Suprapubic skin (tissue), 4 donors: ENCODE results near the gene FKBP15. TPM values are rescaled to one million over a fixed set of nuclear protein-coding genes. Genes with fewer than 3 reads are reported as not detected.
A peak's percentile ranks its signal among the peaks of the same experiment; 100 is the strongest.

Source experiments
- DNase-seq, 2 donors: peaks; one replicate each; pipeline ENCODE4 v3.0.0-alpha.2; 2019; ENCODE audit warnings: low spot score in 2 of 2
- H3K27ac ChIP-seq: fragments of 200-600 bp; sonication (generic); one replicate; pipeline ENCODE4 v1.5.1; 2019
- H3K27me3 ChIP-seq: fragments of 200-600 bp; sonication (generic); one replicate; pipeline ENCODE4 v1.5.1; 2019
- H3K36me3 ChIP-seq: fragments of 200-600 bp; sonication (generic); one replicate; pipeline ENCODE4 v1.5.1; 2019
- H3K4me1 ChIP-seq: fragments of 200-600 bp; sonication (generic); one replicate; pipeline ENCODE4 v1.5.1; 2019
- H3K4me3 ChIP-seq: fragments of 200-600 bp; sonication (generic); one replicate; pipeline ENCODE4 v1.5.1; 2019; ENCODE audit warnings: mild to moderate bottlenecking
- H3K9me3 ChIP-seq: fragments of 200-600 bp; sonication (generic); one replicate; pipeline ENCODE4 v1.5.1; 2019
- CTCF ChIP-seq, 2 donors: fragments of 200-600 bp in 1 of 2; fragments of 450-650 bp in 1 of 2; sonication (generic) in 1 of 2; IDR thresholded peaks; one replicate each; pipeline ENCODE4 v1.5.1; 2016 to 2019; ENCODE audit warnings: antibody characterized with exemption in 2 of 2, mild to moderate bottlenecking in 1 of 2, moderate library complexity in 1 of 2
- EP300 ChIP-seq: sonication (generic); formaldehyde crosslinking; IDR thresholded peaks from one replicate; pipeline ENCODE4 v1.6.1; 2017; ENCODE audit warnings: antibody characterized with exemption
- POLR2A ChIP-seq, 2 donors: fragments of 450-650 bp; IDR thresholded peaks; one replicate each; pipeline ENCODE4 v1.6.1; 2017; ENCODE audit warnings: antibody characterized with exemption in 2 of 2, mild to moderate bottlenecking in 2 of 2, moderate library complexity in 2 of 2
- POLR2AphosphoS5 ChIP-seq, 3 donors: sonication (generic); formaldehyde crosslinking; IDR thresholded peaks; one replicate each; pipeline ENCODE4 v1.6.1; 2017; ENCODE audit warnings: antibody characterized with exemption in 3 of 3
- WGBS: methylation state at CpG from one replicate; pipeline ENCODE4 v1.1.5; 2018; 5-methylcytosine and 5-hydroxymethylcytosine counted together
- total RNA-seq, 4 donors: library from RNA; depleted of rRNA; stranded (reverse); fragments of >200 nt; gene quantifications; one replicate each; pipeline ENCODE4 v1.1.0, GENCODE V29; 2016

Gene FKBP15
- total RNA-seq, 4 donors from 2014 or later = 26.2 to 45.7 (median 30.5) TPM

- Histone ChIP-seq H3K4me1 (peaks cover 35% of the 10 kb centered on the region), H3K9me3 (no peaks in the 10 kb centered on the region), H3K27me3 (no peaks in the 10 kb centered on the region), H3K27ac (no peak overlapping the region), H3K4me3 (no peak overlapping the region), H3K36me3 (peaks cover 55% of the 10 kb centered on the region)
- TF ChIP-seq POLR2AphosphoS5 (IDR thresholded peaks at IDR 0.05) (no peak), EP300 (no peak), CTCF (IDR thresholded peaks at IDR 0.05) (no peak), POLR2A (IDR thresholded peaks at IDR 0.05) (no peak)
- 86% methylated on average over 5 of the region's 5 CpGs for WGBS
- DNase-seq = no peak
Measured at GRCh38 chr9:113158446-113158845, 62.6 kb downstream of the FKBP15 start.

DNA sequence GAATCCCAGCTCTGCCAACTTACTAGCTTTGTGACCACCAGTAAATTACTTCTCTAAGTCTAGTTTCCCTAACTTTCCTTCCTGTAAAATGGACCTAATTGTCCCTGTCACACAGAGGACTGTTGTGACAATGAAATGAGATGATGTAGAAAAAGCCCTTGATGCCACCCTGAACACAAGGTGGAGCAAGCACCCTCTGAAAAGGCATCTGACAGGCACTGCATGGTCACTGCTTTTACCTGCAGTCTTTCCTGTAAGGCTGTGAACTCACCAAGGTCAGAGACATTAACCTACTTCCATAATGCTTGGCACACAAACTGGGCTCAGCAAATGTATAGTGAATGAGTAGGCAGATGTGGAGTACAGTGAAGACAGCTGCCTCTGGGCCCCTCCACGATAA lies 64.2 kb downstream of the FKBP15 start:
- TF ChIP-seq POLR2A (IDR thresholded peaks at IDR 0.05) (no peak), POLR2AphosphoS5 (IDR thresholded peaks at IDR 0.05) (no peak), CTCF (IDR thresholded peaks at IDR 0.05) (no peak), EP300 (no peak)
- no peak for DNase-seq
- Histone ChIP-seq H3K4me3 (no peak overlapping the region), H3K27me3 (no peaks in the 10 kb centered on the region), H3K4me1 (peaks cover 50% of the 10 kb centered on the region), H3K9me3 (no peaks in the 10 kb centered on the region), H3K36me3 (peaks cover 39% of the 10 kb centered on the region), H3K27ac (no peak overlapping the region)
- 70% methylated on average over 1 of the region's 1 CpG for WGBS

DNA sequence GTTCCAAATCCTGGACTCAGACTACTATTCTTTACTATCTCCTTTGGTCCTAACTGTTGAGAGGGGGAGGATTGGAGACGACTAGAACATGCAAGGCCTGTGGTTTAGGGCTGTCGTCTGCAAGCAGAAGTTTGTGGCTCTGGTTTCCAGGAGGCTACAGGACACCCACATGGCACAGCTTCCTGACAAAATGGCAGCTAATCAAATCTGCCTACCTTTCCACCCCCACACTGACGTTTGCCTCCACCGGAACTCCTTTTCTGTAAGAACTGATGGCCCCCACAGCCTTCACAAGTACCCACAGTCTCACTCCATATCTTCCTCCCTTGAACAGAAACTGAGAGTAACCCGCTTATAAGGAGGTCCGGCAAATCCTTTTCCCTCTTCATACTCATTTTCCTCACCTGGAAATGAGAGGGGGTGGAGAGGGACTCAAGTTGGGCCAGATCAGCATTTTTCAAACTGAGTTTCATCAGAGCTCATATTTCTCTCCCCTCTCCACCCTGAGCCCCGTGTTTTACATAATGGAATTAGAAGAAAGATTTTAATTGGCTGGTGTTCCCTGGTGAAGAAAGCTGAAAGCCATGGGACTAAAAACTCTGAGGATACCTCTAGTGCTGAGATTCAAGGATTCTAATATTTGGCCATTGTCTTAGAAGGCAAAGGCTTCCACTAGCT lies 65.0 kb downstream of the FKBP15 start:
- Histone ChIP-seq H3K4me1 (peaks cover 56% of the 10 kb centered on the region), H3K9me3 (no peaks in the 10 kb centered on the region), H3K27ac (peak overlapping the region; percentile 16), H3K36me3 (peaks cover 31% of the 10 kb centered on the region), H3K4me3 (no peak overlapping the region), H3K27me3 (no peaks in the 10 kb centered on the region)
- WGBS = 46% methylated on average over 7 of the region's 7 CpGs
- no peak for DNase-seq
- TF ChIP-seq POLR2AphosphoS5 (IDR thresholded peaks at IDR 0.05) (no peak), POLR2A (IDR thresholded peaks at IDR 0.05) (no peak), EP300 (no peak), CTCF (IDR thresholded peaks at IDR 0.05) (no peak)

DNA sequence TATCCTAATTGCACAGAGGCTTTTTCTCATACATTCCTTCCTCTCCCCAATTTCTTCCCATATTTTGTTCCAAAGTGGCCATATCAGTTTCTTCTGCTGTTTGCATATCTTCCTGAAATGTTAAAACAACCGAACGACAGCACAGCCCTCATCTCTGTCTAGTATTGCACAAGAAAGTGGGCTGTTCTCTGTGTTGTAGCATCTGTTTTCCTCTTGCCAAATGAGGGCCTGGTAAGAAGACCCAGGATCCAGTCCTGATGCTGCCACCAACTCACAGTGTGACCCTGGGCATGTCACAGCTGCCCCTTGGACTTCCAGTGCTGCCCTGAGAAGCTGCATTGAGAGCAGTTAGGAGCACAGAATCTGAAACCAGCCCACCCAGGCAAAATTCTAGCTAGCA lies 66.1 kb downstream of the FKBP15 start:
- TF ChIP-seq CTCF (IDR thresholded peaks at IDR 0.05) = no peak
- TF ChIP-seq POLR2A (IDR thresholded peaks at IDR 0.05) = no peak
- no peak for TF ChIP-seq EP300
- no peak for TF ChIP-seq POLR2AphosphoS5 (IDR thresholded peaks at IDR 0.05)
- Histone ChIP-seq H3K4me1 (peaks cover 63% of the 10 kb centered on the region), H3K4me3 (peak overlapping the region; percentile 1), H3K9me3 (no peaks in the 10 kb centered on the region), H3K36me3 (peaks cover 28% of the 10 kb centered on the region), H3K27me3 (no peaks in the 10 kb centered on the region), H3K27ac (peak overlapping the region; percentile 16)
- DNase-seq = no peak
- WGBS = 68% methylated on average over 2 of the region's 2 CpGs

GRCh38 chr9:113154471-113154870 lies 66.6 kb downstream of the FKBP15 start:
- peaks cover 63% of the 10 kb centered on the region for H3K4me1 ChIP-seq
- no peak for TF ChIP-seq EP300
- TF ChIP-seq CTCF (IDR thresholded peaks at IDR 0.05) = no peak
- TF ChIP-seq POLR2AphosphoS5 (IDR thresholded peaks at IDR 0.05) = no peak
- no peak for TF ChIP-seq POLR2A (IDR thresholded peaks at IDR 0.05)
- H3K36me3 ChIP-seq = peaks cover 23% of the 10 kb centered on the region
- DNase-seq = no peak
- H3K4me3 ChIP-seq = peak overlapping the region; percentile 1
- H3K27me3 ChIP-seq = no peaks in the 10 kb centered on the region
- 61% methylated on average over 6 of the region's 6 CpGs for WGBS
- H3K9me3 ChIP-seq = no peaks in the 10 kb centered on the region
- peak overlapping the region; percentile 16 for H3K27ac ChIP-seq
